ENCODE measurements around the gene TALDO1. TPM values are rescaled to one million over a fixed set of nuclear protein-coding genes. Genes with fewer than 3 reads are reported as not detected.

Gene TALDO1
- total RNA-seq, 2 donors from 2014 or later = 201 to 242 TPM

DNA sequence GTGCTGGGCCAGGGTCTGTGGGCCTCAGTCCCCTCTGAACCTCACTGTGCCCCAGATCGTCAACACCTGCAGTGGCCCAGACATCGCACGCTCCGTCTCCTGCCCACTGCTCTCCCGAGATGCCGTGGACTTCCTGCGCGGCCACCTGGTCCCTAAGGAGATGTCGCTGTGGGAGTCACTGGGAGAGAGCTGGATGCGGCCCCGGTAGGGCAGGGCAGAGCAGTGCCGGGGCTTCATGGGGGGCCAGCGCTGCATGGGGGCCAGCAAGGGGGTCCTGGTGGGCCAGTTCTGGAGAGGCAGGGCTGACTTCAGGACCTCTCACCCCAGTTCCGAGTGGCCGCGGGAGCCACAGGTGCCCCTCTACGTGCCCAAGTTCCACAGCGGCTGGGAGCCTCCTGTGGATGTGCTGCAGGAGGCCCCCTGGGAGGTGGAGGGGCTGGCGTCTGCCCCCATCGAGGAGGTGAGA lies 24.9 kb upstream of the TALDO1 start:
- no peak overlapping the region for H3K4me3 Mint-ChIP-seq
- peaks cover 7 to 15% of the 10 kb centered on the region in 2 donors for H3K27me3 Mint-ChIP-seq
- no peak overlapping the region for H3K27ac Mint-ChIP-seq
- peak; percentile 46 for DNase-seq (ENCODE audit: low spot score)
- H3K9me3 Mint-ChIP-seq = no peaks in the 10 kb centered on the region
- peaks cover 7 to 12% of the 10 kb centered on the region in 2 donors for H3K4me1 Mint-ChIP-seq (ENCODE audit: low read depth in 2 of 2)
- no peaks in the 10 kb centered on the region for H3K36me3 Mint-ChIP-seq
- no peak for ATAC-seq

DNA sequence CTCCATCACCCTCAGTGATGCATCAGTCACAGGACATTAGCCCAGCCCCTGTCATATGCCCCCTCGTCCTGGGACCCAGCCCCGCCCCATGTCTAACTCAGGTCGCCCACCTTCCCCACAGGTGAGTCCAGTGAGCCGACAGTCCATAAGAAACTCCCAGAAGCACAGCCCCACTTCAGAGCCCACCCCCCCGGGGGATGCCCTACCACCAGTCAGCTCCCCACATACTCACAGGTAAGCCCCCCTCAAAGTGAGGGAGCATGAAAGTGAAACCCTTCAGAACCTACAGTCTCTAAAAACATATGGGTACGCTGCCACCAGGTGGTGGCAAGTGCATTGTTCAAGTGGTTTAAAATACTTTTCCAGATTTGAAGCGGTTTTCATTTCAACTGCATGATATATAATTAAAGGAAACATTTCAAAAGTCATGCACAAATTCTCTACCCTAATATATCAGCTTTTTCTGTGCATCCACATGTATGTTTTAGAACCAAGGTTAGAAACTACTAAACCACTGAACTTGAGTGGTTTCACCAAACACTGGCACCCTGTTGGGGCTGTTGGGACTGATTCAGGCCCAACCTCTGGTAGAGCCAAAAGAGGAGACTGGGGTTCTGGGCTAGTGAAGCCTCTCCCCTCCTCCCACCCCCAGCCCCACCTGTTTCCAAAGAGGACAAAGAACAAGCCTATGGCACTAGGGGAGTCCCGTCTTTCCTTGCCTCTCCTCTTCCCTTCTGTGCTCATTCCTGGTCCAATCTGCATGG lies 24.0 kb upstream of the TALDO1 start:
- peak in 1 of 2 donors; percentile 71 for ATAC-seq

DNA sequence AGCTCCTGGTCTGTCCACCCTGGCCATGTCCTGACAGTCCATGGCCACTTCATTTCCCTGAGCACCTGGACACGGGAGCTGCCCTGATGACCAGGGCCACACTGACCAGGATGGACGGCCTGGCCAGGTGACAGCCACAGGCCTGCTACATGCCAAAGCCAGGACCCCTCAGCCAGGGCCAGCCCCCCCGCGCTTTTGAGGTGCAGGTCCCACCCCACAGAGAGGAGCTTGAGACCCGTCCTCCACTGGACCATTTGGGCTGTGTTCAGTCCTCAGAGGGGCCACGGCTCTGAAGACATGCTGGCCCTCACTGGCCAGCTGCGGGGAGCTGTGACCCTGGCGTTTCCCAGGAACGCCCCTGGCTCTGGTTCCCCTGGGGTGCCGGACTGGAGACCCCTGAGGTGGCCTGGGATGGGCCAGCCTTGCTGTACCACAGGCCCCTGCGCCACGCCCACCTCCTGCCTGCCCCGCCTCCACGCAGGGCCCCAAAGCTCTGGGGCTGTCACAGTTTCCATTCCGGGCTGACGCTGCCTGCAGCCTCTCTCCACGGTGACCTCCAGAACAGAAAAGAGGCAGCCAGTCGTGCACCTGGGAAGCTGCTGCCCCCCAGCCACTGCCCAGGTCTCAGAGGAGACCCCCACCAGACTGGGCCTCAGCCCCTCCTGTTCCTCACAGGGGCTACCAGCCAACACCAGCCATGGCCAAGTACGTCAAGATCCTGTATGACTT lies 23.1 kb upstream of the TALDO1 start:
- DNase-seq (ENCODE audit: low spot score) (peak; percentile 57), ATAC-seq (no peak)
- Mint-ChIP-seq H3K4me1 (ENCODE audit: low read depth in 2 of 2) (peaks cover 7 to 11% of the 10 kb centered on the region in 2 donors), H3K27me3 (peaks cover 7 to 13% of the 10 kb centered on the region in 2 donors), H3K36me3 (no peaks in the 10 kb centered on the region), H3K4me3 (no peak overlapping the region), H3K27ac (no peak overlapping the region), H3K9me3 (no peaks in the 10 kb centered on the region)

More for the DNA sequence above, 24.0 kb upstream of the TALDO1 start:
- no peaks in the 10 kb centered on the region for H3K36me3 Mint-ChIP-seq
- peak overlapping the region in 1 of 2 donors; percentile 78 for H3K27ac Mint-ChIP-seq
- peak overlapping the region; percentile 56 for H3K4me3 Mint-ChIP-seq
- H3K9me3 Mint-ChIP-seq = no peaks in the 10 kb centered on the region
- DNase-seq (ENCODE audit: low spot score) = peak; percentile 85
- H3K27me3 Mint-ChIP-seq = peaks cover 7 to 15% of the 10 kb centered on the region in 2 donors
- H3K4me1 Mint-ChIP-seq (ENCODE audit: low read depth in 2 of 2) = peaks cover 7 to 12% of the 10 kb centered on the region in 2 donors

DNA sequence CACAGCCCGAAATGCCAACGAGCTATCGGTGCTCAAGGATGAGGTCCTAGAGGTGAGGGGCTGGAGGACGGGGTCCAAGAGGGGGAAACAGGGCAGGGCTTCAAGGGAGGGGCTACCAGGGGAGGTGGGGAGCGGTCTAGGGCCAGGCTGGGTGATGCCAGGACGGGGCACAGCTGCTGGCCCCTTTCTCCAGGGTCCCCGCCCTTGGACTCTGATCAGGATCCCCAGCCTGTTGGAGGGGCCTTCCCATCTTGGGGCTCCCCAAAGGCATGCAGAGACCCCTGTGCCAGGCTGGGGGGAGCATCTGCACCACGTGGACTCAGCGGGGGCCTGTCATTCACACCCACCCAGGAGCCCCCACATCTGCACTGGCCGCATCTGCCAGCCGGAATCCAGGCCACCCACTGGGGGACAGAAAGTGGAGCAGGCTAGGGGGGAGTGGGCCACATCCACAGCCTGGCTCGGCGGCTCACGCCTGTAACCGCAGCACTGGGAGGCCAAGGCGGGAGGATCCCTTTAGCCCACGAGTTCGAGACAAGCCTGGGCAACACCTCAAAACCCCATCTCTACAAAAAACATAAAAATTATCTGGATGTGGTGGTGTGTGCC lies 22.4 kb upstream of the TALDO1 start:
- ATAC-seq (no peak), DNase-seq (ENCODE audit: low spot score) (peak; percentile 56)
- H3K36me3 Mint-ChIP-seq = no peaks in the 10 kb centered on the region
- no peaks in the 10 kb centered on the region for H3K9me3 Mint-ChIP-seq
- H3K27me3 Mint-ChIP-seq = peaks cover 7 to 10% of the 10 kb centered on the region in 2 donors
- H3K4me3 Mint-ChIP-seq = peak overlapping the region; percentile 62
- peaks cover 7 to 8% of the 10 kb centered on the region in 2 donors for H3K4me1 Mint-ChIP-seq (ENCODE audit: low read depth in 2 of 2)
- no peak overlapping the region for H3K27ac Mint-ChIP-seq

DNA sequence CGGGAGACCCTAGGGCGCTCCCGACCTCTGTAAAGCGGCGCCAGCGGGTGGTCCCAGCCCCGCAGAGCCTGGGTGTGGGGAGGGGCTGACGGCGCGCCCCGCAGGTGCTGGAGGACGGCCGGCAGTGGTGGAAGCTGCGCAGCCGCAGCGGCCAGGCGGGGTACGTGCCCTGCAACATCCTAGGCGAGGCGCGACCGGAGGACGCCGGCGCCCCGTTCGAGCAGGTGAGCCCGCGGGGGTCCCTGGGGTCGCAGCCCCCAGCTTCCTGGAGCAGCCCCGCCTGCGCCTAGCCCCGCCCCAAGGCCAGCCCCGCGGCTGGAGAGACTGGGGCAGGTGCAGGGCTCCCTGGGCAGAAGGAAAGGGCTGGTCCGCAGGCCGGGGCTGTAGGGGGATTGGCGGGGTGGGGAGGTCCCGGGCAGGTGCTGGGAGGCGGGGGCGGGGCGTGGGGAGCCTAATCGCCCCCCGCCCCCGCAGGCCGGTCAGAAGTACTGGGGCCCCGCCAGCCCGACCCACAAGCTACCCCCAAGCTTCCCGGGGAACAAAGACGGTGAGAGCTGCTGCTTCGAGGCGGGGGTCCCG lies 21.6 kb upstream of the TALDO1 start:
- peak overlapping the region; percentile 62 for H3K4me3 Mint-ChIP-seq
- peaks cover 7 to 10% of the 10 kb centered on the region in 2 donors for H3K27me3 Mint-ChIP-seq
- no peak for ATAC-seq
- peaks cover 7 to 8% of the 10 kb centered on the region in 2 donors for H3K4me1 Mint-ChIP-seq (ENCODE audit: low read depth in 2 of 2)
- H3K9me3 Mint-ChIP-seq = no peaks in the 10 kb centered on the region
- DNase-seq (ENCODE audit: low spot score) = peak; percentile 61
- no peaks in the 10 kb centered on the region for H3K36me3 Mint-ChIP-seq
- no peak overlapping the region for H3K27ac Mint-ChIP-seq

DNA sequence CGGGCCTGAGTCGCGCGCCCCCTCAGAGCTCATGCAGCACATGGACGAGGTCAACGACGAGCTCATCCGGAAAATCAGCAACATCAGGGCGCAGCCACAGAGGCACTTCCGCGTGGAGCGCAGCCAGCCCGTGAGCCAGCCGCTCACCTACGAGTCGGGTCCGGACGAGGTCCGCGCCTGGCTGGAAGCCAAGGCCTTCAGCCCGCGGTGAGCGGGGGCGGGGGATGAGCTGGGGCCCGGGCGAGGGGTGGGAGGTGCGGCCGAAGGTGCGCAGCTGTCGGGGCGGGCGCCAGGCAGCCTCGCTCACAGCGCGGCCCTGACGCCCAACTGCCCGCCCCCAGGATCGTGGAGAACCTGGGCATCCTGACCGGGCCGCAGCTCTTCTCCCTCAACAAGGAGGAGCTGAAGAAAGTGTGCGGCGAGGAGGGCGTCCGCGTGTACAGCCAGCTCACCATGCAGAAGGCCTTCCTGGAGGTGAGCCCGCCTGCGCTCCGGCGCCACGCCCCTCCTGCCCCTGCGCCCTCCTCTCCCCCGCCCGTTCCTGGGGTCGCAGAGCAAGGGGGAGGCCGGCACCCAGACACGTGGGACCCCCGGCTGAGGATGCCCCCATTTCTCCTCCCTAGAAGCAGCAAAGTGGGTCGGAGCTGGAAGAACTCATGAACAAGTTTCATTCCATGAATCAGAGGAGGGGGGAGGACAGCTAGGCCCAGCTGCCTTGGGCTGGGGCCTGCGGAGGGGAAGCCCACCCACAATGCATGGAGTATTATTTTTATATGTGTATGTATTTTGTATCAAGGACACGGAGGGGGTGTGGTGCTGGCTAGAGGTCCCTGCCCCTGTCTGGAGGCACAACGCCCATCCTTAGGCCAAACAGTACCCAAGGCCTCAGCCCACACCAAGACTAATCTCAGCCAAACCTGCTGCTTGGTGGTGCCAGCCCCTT lies 20.7 kb upstream of the TALDO1 start:
- peak overlapping the region; percentile 20 for H3K4me3 Mint-ChIP-seq
- no peaks in the 10 kb centered on the region for H3K9me3 Mint-ChIP-seq
- H3K27me3 Mint-ChIP-seq = peaks cover 7 to 8% of the 10 kb centered on the region in 2 donors
- peaks cover 5 to 7% of the 10 kb centered on the region in 2 donors for H3K4me1 Mint-ChIP-seq (ENCODE audit: low read depth in 2 of 2)
- H3K27ac Mint-ChIP-seq = no peak overlapping the region
- ATAC-seq (peak; percentile 40 to 58), DNase-seq (ENCODE audit: low spot score) (peak; percentile 61)
- H3K36me3 Mint-ChIP-seq = no peaks in the 10 kb centered on the region

DNA sequence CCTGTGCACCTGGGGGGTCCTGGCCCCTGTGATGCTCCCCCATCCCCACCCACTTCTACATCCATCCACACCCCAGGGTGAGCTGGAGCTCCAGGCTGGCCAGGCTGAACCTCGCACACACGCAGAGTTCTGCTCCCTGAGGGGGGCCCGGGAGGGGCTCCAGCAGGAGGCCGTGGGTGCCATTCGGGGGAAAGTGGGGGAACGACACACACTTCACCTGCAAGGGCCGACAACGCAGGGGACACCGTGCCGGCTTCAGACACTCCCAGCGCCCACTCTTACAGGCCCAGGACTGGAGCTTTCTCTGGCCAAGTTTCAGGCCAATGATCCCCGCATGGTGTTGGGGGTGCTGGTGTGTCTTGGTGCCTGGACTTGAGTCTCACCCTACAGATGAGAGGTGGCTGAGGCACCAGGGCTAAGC lies 20.0 kb upstream of the TALDO1 start:
- ATAC-seq (no peak), DNase-seq (ENCODE audit: low spot score) (no peak)
- Mint-ChIP-seq H3K36me3 (no peaks in the 10 kb centered on the region), H3K27ac (no peak overlapping the region), H3K9me3 (no peaks in the 10 kb centered on the region), H3K27me3 (peaks cover 7 to 8% of the 10 kb centered on the region in 2 donors), H3K4me3 (no peak overlapping the region), H3K4me1 (ENCODE audit: low read depth in 2 of 2) (peaks cover 5 to 7% of the 10 kb centered on the region in 2 donors)

DNA sequence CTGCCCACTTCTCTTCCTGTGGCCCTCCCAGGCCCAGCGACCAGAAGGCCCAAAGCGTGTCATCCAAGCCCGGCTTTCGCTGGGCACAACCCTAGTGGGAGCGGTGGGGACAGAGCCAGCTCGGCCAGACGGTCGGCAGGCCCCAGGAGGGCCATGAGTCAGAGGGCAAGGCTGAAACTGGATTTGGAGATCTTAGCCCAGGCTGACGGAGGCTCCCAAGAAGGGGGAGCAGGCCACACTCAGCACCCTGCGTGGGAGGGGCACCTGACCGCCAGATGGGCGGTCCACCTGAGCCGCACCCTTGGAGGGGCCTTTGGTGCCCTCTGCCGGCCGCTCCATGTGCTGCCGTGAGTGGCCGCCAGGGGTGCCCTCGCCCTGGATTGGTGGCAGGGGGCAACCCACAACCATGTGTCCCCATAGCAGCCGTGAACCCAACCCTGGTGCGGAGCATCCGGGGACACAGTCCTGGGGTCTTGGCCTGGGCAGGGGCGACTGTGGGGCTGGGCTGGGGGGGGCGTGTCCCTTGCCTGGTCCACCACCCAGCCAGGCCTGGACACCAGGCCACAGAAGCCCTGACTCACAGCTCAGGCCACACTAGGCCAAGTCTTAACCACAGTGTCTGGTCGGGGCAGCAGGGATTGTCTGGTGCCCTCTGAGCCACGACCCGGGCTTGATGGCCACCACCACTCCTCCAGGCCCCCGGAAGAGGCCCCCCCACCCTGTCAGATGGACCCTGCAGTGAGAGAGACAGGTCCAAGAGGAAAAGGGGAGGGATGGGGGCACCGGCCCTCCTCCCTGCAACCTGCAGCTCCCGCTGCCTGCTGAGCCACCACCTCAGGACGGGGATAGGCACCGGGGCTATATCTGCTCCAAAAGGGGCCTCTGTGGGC lies 19.2 kb upstream of the TALDO1 start:
- Mint-ChIP-seq H3K4me1 (ENCODE audit: low read depth in 2 of 2) (peaks cover 4 to 5% of the 10 kb centered on the region in 2 donors), H3K9me3 (no peaks in the 10 kb centered on the region), H3K4me3 (no peak overlapping the region), H3K36me3 (no peaks in the 10 kb centered on the region), H3K27ac (no peak overlapping the region), H3K27me3 (peaks cover 4 to 6% of the 10 kb centered on the region in 2 donors)
- peak; percentile 79 for DNase-seq (ENCODE audit: low spot score)
- ATAC-seq = peak; percentile 85 to 88

DNA sequence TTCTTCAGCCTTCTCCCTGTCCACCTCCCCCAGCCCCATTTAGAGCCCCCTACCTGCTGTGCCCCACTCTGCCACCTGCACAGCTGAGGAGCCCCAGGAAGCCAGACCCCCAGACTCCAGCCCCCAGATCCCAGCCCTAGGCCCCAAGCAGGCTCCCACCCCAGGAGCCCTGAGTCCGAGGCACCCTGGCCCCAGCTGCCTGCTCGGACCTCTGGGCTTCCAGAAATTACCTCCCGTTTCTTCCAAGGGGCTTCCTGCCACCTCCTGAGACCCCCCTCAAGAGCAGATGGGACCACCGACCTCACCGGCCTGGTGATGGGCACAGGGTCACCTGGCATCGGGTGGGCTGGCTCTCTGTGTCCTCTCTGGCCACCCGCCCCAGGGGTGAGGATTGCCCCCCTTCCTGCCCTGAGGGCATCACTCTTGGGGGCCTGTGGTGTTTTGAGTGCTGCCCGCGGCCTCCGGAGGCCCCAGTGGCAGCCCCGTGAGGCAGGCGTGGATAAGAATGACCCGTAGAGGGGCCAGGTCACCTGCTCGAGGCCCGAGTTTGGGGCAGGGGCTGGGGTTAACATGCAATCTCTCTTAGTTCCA lies 18.3 kb upstream of the TALDO1 start:
- H3K27ac Mint-ChIP-seq = no peak overlapping the region

DNA sequence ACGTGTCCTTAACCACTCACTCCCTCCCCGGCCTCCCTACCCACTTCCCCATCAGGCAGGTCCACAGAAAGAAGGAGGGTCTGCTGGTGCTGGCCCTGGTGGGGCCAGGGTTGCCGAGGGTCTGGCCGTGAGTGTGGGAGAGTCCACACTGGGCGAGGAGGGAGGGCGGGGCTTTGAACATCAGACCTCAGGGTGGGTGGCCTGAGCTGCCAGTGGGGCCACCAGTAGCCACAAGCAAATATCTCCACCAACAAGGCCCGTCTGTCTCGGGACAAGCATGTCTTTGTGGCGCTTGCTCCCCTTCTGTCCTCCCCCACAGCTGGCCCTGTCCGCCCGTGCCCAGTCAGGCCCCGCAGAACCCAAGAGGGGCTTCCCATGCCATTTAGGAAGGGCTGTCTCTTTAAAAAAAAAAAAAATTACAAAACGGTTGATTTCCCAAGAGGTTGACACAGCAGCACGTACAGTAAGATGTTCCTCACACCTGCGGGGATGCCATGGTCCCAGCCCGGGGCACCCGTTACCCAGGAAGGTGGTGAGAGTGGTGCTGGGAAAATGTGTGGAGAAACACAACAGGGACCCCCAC lies 17.7 kb upstream of the TALDO1 start:
- Mint-ChIP-seq H3K9me3 (no peaks in the 10 kb centered on the region), H3K27me3 (peaks cover 0 to under 1% of the 10 kb centered on the region in 2 donors), H3K36me3 (no peaks in the 10 kb centered on the region), H3K4me3 (no peak overlapping the region), H3K27ac (no peak overlapping the region), H3K4me1 (ENCODE audit: low read depth in 2 of 2) (no peaks in the 10 kb centered on the region)
- DNase-seq (ENCODE audit: low spot score) (no peak), ATAC-seq (no peak)

More for the DNA sequence above, 18.3 kb upstream of the TALDO1 start:
- Mint-ChIP-seq H3K36me3 (no peaks in the 10 kb centered on the region), H3K4me3 (no peak overlapping the region), H3K4me1 (ENCODE audit: low read depth in 2 of 2) (no peaks in the 10 kb centered on the region), H3K9me3 (no peaks in the 10 kb centered on the region), H3K27me3 (peaks cover 0 to 2% of the 10 kb centered on the region in 2 donors)
- DNase-seq (ENCODE audit: low spot score) (peak; percentile 45), ATAC-seq (no peak)

DNA sequence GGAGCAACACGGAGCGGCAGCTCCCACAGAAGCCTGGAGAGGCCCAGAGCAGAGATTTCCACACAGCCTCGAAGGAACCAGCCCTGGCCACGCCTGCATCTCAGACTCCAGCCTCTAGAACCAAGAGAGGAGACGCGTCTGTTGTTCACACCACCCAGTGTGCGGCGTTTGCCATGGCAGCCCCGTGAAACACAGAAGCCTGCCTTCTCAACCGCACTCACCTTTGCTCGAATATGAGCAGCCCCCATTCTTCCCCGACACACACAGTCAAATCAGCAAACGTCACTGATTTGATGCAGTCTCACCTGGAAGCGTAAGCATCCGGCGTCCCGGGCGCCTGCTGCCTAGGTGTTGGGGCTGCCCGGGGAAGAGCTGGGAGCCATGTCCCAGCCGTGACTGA lies 14.2 kb upstream of the TALDO1 start:
- Mint-ChIP-seq H3K9me3 (no peaks in the 10 kb centered on the region), H3K4me1 (ENCODE audit: low read depth in 2 of 2) (no peaks in the 10 kb centered on the region), H3K27ac (no peak overlapping the region), H3K36me3 (no peaks in the 10 kb centered on the region), H3K27me3 (peaks cover 0 to 3% of the 10 kb centered on the region in 2 donors), H3K4me3 (no peak overlapping the region)
- no peak for ATAC-seq
- no peak for DNase-seq (ENCODE audit: low spot score)

Data from natural killer cell treated with Interleukin-12 subunit alpha and Interleukin-12 subunit beta and Interleukin-15 and Interleukin-18, amount 100 ng/mL, for 72 hours (primary cell).